NB4 (cell line): Measurements from ENCODE around the gene USP9X.

ENCODE experiments used
- CTCF ChIP-seq: IDR thresholded peaks from one replicate; pipeline ENCODE4 v1.5.1; 2012; ENCODE audit warnings: low read depth, low read length
- POLR2A ChIP-seq: IDR thresholded peaks from 2 replicates; pipeline ENCODE4 v1.6.1; 2011; ENCODE audit warnings: mild to moderate bottlenecking; ENCODE audit not compliant: insufficient read length; ENCODE audit errors: extremely low read depth

- TF ChIP-seq CTCF: no peak
- TF ChIP-seq POLR2A: no peak
Observed at GRCh38 chrX:41224605-41225004, 139.4 kb downstream of the USP9X start.
